Endothelial cell of umbilical vein (primary cell): Measurements from ENCODE around the gene DENND5B. TPM values are rescaled to one million over a fixed set of nuclear protein-coding genes. Genes with fewer than 3 reads are reported as not detected.

Experiments used
- BruUV-seq: library from RNA; stranded (reverse); fragments of 400-500 nt; replicated peaks from 2 replicates; lab custom pipeline; 2021; lab: Mats Ljungman, UMichigan
- CTCF ChIA-PET: fragments of 300-600, 350-600 bp; sonication (Branson Sonifier 250); formaldehyde crosslinking; loops from one replicate; lab custom pipeline; 2021; ENCODE audit warnings: antibody characterized with exemption, inconsistent platforms; lab: Charles Lee
- POLR2A ChIA-PET: fragments of 300-600, 350-600 bp; sonication (Branson Sonifier 250); formaldehyde crosslinking; loops from one replicate; lab custom pipeline; 2021; ENCODE audit warnings: antibody characterized with exemption, inconsistent platforms; lab: Charles Lee
- DNase-seq: peaks from one replicate; pipeline ENCODE4 v3.0.0-alpha.2; 2011; ENCODE audit warnings: low read depth, low spot score
- FAIRE-seq: peaks from 2 replicates; lab custom pipeline; 2011; peaks lifted over from hg19 to GRCh38; lab: Jason Lieb, UNC
- H2AFZ ChIP-seq: 2 replicates; pipeline ENCODE4 v1.6.0; 2012; ENCODE audit warnings: low read depth, low read length, control low read depth, inconsistent platforms
- H3K27ac ChIP-seq: 2 replicates; pipeline ENCODE4 v1.5.1; 2011; ENCODE audit warnings: low read depth, mild to moderate bottlenecking, control low read depth, low read length, moderate library complexity; ENCODE audit not compliant: insufficient read depth
- H3K27me3 ChIP-seq, 2 experiments: 2 replicates each; pipeline versions ENCODE4 v1.6.0 to v1.6.1; 2011; ENCODE audit warnings: low read length in 2 of 2, mixed read lengths in 1 of 2; ENCODE audit not compliant: control insufficient read depth in 2 of 2, insufficient read depth in 2 of 2
- H3K36me3 ChIP-seq, 2 experiments: 2 replicates in 1 of 2; 3 replicates in 1 of 2; pipeline ENCODE4 v1.5.1; 2011; ENCODE audit warnings: low read length in 2 of 2, mild to moderate bottlenecking in 1 of 2, moderate library complexity in 1 of 2; ENCODE audit not compliant: control insufficient read depth in 2 of 2, insufficient read depth in 2 of 2; ENCODE audit errors: extremely low read depth in 1 of 2
- H3K4me1 ChIP-seq: 3 replicates; pipeline ENCODE4 v1.5.1; 2011; ENCODE audit warnings: mild to moderate bottlenecking, low read length; ENCODE audit not compliant: control insufficient read depth, insufficient read depth; ENCODE audit errors: extremely low read depth
- H3K4me2 ChIP-seq: 2 replicates; pipeline ENCODE4 v1.6.1; 2011; ENCODE audit warnings: low read length, control low read depth, mixed read lengths; ENCODE audit not compliant: insufficient read depth
- H3K4me3 ChIP-seq, 3 experiments: fragments of 200-600 bp in 1 of 3; sonication (generic), shearing (Covaris generic) in 1 of 3; replicated peaks in 1 of 3; 2 replicates each; pipeline ENCODE4 v1.5.1; 2011 to 2016; ENCODE audit warnings: control low read depth in 3 of 3, low read length in 3 of 3, mild to moderate bottlenecking in 2 of 3, inconsistent platforms in 1 of 3, low read depth in 1 of 3, moderate library complexity in 1 of 3; ENCODE audit not compliant: insufficient read depth in 1 of 3
- H3K79me2 ChIP-seq: 2 replicates; pipeline ENCODE4 v1.6.0; 2012; ENCODE audit warnings: low read length, inconsistent platforms; ENCODE audit not compliant: control insufficient read depth, insufficient read depth
- H3K9ac ChIP-seq: replicated peaks from 2 replicates; pipeline ENCODE3; 2011; ENCODE audit warnings: low read length, control low read depth; ENCODE audit not compliant: insufficient read depth; ENCODE audit errors: extremely low read depth
- H3K9me1 ChIP-seq: replicated peaks from 3 replicates; pipeline ENCODE4 v1.6.0; 2011; ENCODE audit warnings: mild to moderate bottlenecking, low read length; ENCODE audit not compliant: control insufficient read depth, insufficient read depth; ENCODE audit errors: extremely low read depth
- H3K9me3 ChIP-seq: replicated peaks from 2 replicates; pipeline ENCODE4 v1.5.1; 2012; ENCODE audit warnings: low read length, inconsistent platforms; ENCODE audit not compliant: control insufficient read depth, insufficient read depth
- H4K20me1 ChIP-seq: replicated peaks from 2 replicates; pipeline ENCODE3; 2011; ENCODE audit warnings: mild to moderate bottlenecking, low read length; ENCODE audit not compliant: control insufficient read depth, insufficient read depth; ENCODE audit errors: extremely low read depth
- CTCF ChIP-seq, 2 donors: IDR thresholded peaks; 1 replicate in 1 of 2; 2 replicates in 1 of 2; pipeline ENCODE4 v1.5.1; 2011; ENCODE audit warnings: low read length in 2 of 2, mild to moderate bottlenecking in 2 of 2, moderate library complexity in 2 of 2, control low read depth in 1 of 2, inconsistent platforms in 1 of 2, low read depth in 1 of 2; ENCODE audit not compliant: insufficient read depth in 1 of 2; ENCODE audit errors: extremely low read depth in 1 of 2
- EZH2 ChIP-seq: IDR thresholded peaks from 2 replicates; pipeline ENCODE4 v1.6.1; 2012; ENCODE audit warnings: borderline replicate concordance, low read depth, mild to moderate bottlenecking, moderate library complexity, low read length, inconsistent platforms; ENCODE audit not compliant: severe bottlenecking
- FOS ChIP-seq: IDR thresholded peaks from 2 replicates; pipeline ENCODE4 v1.6.1; 2011; ENCODE audit warnings: mild to moderate bottlenecking, low read length, moderate library complexity, borderline replicate concordance; ENCODE audit not compliant: insufficient read depth
- GATA2 ChIP-seq: IDR thresholded peaks from 2 replicates; pipeline ENCODE4 v1.7.0; 2011; ENCODE audit warnings: low read depth, mild to moderate bottlenecking, moderate library complexity, mixed read lengths, low read length; ENCODE audit not compliant: insufficient read length, insufficient read depth
- JUN ChIP-seq: IDR thresholded peaks from 2 replicates; pipeline ENCODE4 v1.6.1; 2011; ENCODE audit warnings: borderline replicate concordance, low read depth; ENCODE audit not compliant: insufficient read length, insufficient read depth
- MAX ChIP-seq: IDR thresholded peaks from 2 replicates; pipeline ENCODE4 v1.6.1; 2011; ENCODE audit not compliant: insufficient read depth, insufficient read length
- MYC ChIP-seq: IDR thresholded peaks from one replicate; pipeline ENCODE4 v1.6.1; 2011; ENCODE audit warnings: mild to moderate bottlenecking, low read depth, low read length
- POLR2A ChIP-seq: IDR thresholded peaks from 2 replicates; pipeline ENCODE4 v1.6.1; 2012; ENCODE audit warnings: low read depth, mild to moderate bottlenecking, control low read depth, low read length
- POLR2AphosphoS5 ChIP-seq: IDR thresholded peaks from 2 replicates; pipeline ENCODE4 v1.6.1; 2012; ENCODE audit warnings: low read depth, mild to moderate bottlenecking, control low read depth, low read length, moderate library complexity; ENCODE audit not compliant: insufficient read depth
- dilution Hi-C: fragments of 300-500 bp; cut with MboI; formaldehyde crosslinking; loops from one replicate; pipeline ENCODE4 v1.15.0; 2019; ENCODE audit warnings: low sequenced_read_pairs; ENCODE audit not compliant: extremely low pct_ligation_motif_present
- intact Hi-C: fragments of 100-400 bp; cut with micrococcal nuclease; formaldehyde crosslinking; loops from one replicate; pipeline ENCODE4 v1.10.0; 2022
- polyA plus RNA-seq, 4 experiments: library from polyadenylated mRNA; depleted of rRNA in 3 of 4; stranded (reverse) in 3 of 4; unstranded in 1 of 4; fragments of >200 nt; gene quantifications; 2 replicates each; pipeline versions ENCODE4 v1.2.1 to v1.2.3, GENCODE V29; 2011 to 2012; ENCODE audit warnings: missing spikeins in 1 of 4
- total RNA-seq: library from RNA; stranded (reverse); gene quantifications from 2 replicates; pipeline ENCODE4 v1.2.3, GENCODE V29; 2021

The DENND5B gene
- total and polyA plus RNA-seq, 2 donors (not counting 3 experiments of a cell fraction or from before 2014, with no cell fraction given) = 10.3 to 18.3 TPM

GRCh38 chr12:31517994-31518393, 72.9 kb downstream of the DENND5B start:
- Histone ChIP-seq H3K27me3 (no peaks in the 10 kb centered on the region), H3K9me3 (no peaks in the 10 kb centered on the region), H3K4me3 (no peak overlapping the region), H3K79me2 (peaks cover 17% of the 10 kb centered on the region), H2AFZ (no peak overlapping the region), H3K4me2 (peak overlapping the region; percentile 71), H3K27ac (peak overlapping the region; percentile 97), H3K4me1 (peaks cover 41% of the 10 kb centered on the region), H4K20me1 (no peaks in the 10 kb centered on the region), H3K36me3 (no peaks in the 10 kb centered on the region), H3K9ac (peak overlapping the region; percentile 52), H3K9me1 (no peaks in the 10 kb centered on the region)
- FAIRE-seq (no peak), DNase-seq (peak; percentile 31)
- dilution Hi-C loops (no loop called here), intact Hi-C loops (loop anchor here (1.0 kb wide), 1 partner anchor 27 kb away; no protein-coding TSS in a partner anchor)
- BruUV-seq = no TSS peak
- ChIA-PET CTCF (interaction anchor here (0.6 to 2.6 kb wide), 13 partner anchors 11 to 115 kb away, joined by 3 to 19 read pairs (median 5); partner anchors contain the start of gene DENND5B), POLR2A (interaction anchor here (1.6 to 1.8 kb wide), 2 partner anchors 8 to 11 kb away, joined by 4 to 7 read pairs; no protein-coding TSS in a partner anchor)
- TF ChIP-seq GATA2 (no peak), POLR2AphosphoS5 (no peak), EZH2 (no peak), MAX (no peak), FOS (no peak), JUN (no peak), MYC (no peak), POLR2A (no peak), CTCF (IDR thresholded peaks at IDR 0.05; ENCODE audit: extremely low read depth in 1 of 2, insufficient read depth in 1 of 2, low read depth in 1 of 2, low read length in 2 of 2) (no peak)
